ENCODE results near the gene BHMT2. TPM values are rescaled to one million over a fixed set of nuclear protein-coding genes. Genes with fewer than 3 reads are reported as not detected.

BHMT2 gene, protein sequence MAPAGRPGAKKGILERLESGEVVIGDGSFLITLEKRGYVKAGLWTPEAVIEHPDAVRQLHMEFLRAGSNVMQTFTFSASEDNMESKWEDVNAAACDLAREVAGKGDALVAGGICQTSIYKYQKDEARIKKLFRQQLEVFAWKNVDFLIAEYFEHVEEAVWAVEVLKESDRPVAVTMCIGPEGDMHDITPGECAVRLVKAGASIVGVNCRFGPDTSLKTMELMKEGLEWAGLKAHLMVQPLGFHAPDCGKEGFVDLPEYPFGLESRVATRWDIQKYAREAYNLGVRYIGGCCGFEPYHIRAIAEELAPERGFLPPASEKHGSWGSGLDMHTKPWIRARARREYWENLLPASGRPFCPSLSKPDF
- 1 to 10 TPM in 1 of 2 donors, under 1 TPM in 1; 0.69 to 2.3 TPM for total RNA-seq

DNA sequence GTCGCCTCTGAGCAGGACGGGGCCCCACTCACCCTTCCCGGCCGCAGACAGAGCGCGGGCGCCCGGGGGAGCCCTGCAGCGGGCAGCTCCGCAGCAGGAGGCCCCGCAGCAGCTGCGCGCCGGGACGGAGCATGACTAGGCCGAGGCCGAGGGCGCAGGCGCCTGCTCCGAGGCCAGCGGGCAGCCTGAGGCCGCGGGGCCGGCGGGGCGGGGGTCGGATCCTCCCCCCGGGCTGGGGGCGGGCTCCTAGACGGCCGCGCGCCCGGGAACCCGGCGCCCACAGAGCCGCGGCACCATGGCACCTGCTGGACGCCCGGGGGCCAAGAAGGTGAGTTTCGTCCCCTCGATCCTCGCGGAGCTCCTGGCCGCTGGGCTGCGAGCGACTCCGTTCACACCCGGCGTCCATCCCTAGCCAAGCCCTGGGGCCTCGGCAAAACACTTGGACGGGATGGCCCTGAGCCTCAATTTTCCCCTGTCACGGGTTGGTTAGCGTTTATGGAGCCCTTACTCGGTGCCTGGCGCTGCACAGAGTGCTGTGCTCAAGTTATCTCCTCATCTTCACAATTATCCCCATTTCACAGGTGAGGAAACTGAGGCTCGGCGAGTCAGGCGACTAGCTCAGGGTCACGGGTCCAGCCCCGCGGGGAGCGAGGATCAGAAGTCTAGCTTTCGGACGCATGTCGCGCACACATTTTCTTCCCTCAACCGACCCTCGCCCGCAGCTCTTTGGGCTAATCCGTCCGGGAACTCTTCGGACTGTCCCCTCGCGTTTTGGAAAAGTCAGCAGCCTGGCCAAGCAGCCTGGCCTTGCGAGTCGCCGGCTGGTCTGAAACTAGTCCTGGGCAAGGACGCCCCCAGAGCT lies at the start of gene BHMT2, which contains the start of gene DMGDH:
Gene BHMT2 (plus strand): TSS at position 280 of the 862 bp plus-strand sequence. CDS start 16 bp downstream, at position 296.
Gene DMGDH (minus strand): TSS at position 187 of the 862 bp plus-strand sequence. CDS start 54 bp downstream, at position 133.

DNA sequence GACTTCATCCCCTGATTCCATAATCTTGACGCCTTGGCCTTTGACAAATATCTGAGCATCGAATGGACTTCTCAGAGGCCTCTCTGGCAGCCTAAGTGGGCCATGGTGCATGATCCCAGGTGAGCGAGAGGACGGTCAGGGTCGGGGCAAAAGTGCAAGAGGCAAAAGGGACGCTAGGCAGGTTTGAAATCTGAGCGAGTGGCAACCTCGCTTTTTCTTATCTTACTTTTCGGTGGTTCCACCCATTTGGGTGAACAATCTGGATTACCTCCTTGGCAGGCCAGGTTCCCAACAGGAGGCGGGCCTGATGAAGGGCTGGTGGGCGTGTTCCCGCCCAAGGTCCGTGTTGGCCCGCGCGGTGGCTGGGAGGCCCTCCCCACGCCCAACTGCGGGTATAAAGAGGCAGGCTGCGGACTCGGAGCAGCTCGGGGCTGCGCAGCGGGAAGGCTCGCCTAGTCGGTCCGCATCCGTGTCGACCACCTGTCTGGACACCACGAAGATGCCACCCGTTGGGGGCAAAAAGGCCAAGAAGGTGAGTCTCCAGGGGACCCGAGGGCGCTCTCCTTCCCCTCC lies 41.9 kb downstream of the BHMT2 start, which contains the start of gene BHMT:
Gene BHMT (plus strand): TSS at position 423 of the 573 bp plus-strand sequence. CDS start 77 bp downstream, at position 500.

Other genes starting within 250 kb of the BHMT2 start
- gene ARSB, start 84.5 kb upstream of the BHMT2 start, total RNA-seq: 10 to 100 TPM; 29.3 to 32.3 TPM
- 1 to 10 TPM in 1 of 2 donors, under 1 TPM in 1; 0.33 to 2.1 TPM for gene DMGDH, start 93 bp upstream of the BHMT2 start, total RNA-seq
- gene BHMT, start 42.0 kb downstream of the BHMT2 start, total RNA-seq: under 1 TPM in 1 of 2 donors, not detected in 1; 0.33 TPM
- gene JMY, start 166.4 kb downstream of the BHMT2 start, total RNA-seq: 1 to 10 TPM; 5.0 to 7.6 TPM